GM18519 (cell line): ENCODE results near the gene METTL23.

ENCODE experiments used
- ATAC-seq: cut with Tn5 transposase; IDR thresholded peaks from one replicate; pipeline ENCODE4 v1.9.1; 2021; ENCODE audit warnings: mild to moderate bottlenecking, moderate library complexity; ENCODE audit not compliant: unreplicated experiment, low FRiP score

The METTL23 gene

GRCh38 chr17:76752006-76752405 is 25.4 kb downstream of the METTL23 start:
- no peak for ATAC-seq

- no peak for ATAC-seq
Measured at GRCh38 chr17:76753061-76753961, 26.7 kb downstream of the METTL23 start.

GRCh38 chr17:76755285-76755684 is 28.6 kb downstream of the METTL23 start:
- no peak for ATAC-seq

GRCh38 chr17:76757256-76757655 is 30.6 kb downstream of the METTL23 start:
- no peak for ATAC-seq

- ATAC-seq: no peak
Measured at GRCh38 chr17:76758570-76758969, 31.9 kb downstream of the METTL23 start.

- ATAC-seq: no peak
Measured at GRCh38 chr17:76772842-76773525, 46.3 kb downstream of the METTL23 start.

- ATAC-seq: no peak
Measured at GRCh38 chr17:76775021-76775600, 48.5 kb downstream of the METTL23 start.

GRCh38 chr17:76781056-76781982 is 54.7 kb downstream of the METTL23 start:
- ATAC-seq: no peak

- no peak for ATAC-seq
Measured at GRCh38 chr17:76783146-76783545, 56.5 kb downstream of the METTL23 start.
